K562 (cell line): ENCODE data around the gene RPL22. TPM values are rescaled to one million over a fixed set of nuclear protein-coding genes. Genes with fewer than 3 reads are reported as not detected.

ENCODE experiments used
- CREBBP ChIP-seq: IDR thresholded peaks from one replicate; pipeline ENCODE4 v1.6.1; 2012; ENCODE audit warnings: low read depth, mild to moderate bottlenecking, control low read depth, inconsistent platforms, low read length
- GMEB1 ChIP-seq: fragments of 250-450 bp; sonication (Bioruptor Pico); IDR thresholded peaks from 2 replicates; pipeline ENCODE4 v1.4.0; 2020; ENCODE audit warnings: mild to moderate bottlenecking
- KLF13 ChIP-seq: fragments of 450-650 bp; IDR thresholded peaks from 2 replicates; pipeline ENCODE4 v1.6.1; 2016; ENCODE audit warnings: missing genetic modification characterization, low read depth, mild to moderate bottlenecking, missing compliant biosample characterization, moderate library complexity, borderline replicate concordance
- MYBL2 ChIP-seq, 2 experiments: fragments of 450-650 bp in 1 of 2; sonication (generic) in 1 of 2; formaldehyde crosslinking in 1 of 2; IDR thresholded peaks; 2 replicates each; pipeline versions ENCODE4 v1.6.1 to v1.8.1; 2017 to 2022; ENCODE audit warnings: borderline replicate concordance in 1 of 2, inconsistent platforms in 1 of 2, low read depth in 1 of 2, mild to moderate bottlenecking in 1 of 2, missing genetic modification reagents in 1 of 2, moderate library complexity in 1 of 2
- PML ChIP-seq: IDR thresholded peaks from 2 replicates; pipeline ENCODE4 v1.6.1; 2012; ENCODE audit warnings: low read length, inconsistent platforms
- POLR2A ChIP-seq: fragments of 450-650 bp; conservative IDR thresholded peaks from 2 replicates; pipeline ENCODE4 v1.6.1; 2016
- RBM34 ChIP-seq: fragments of 200-400 bp; formaldehyde crosslinking; IDR thresholded peaks from 2 replicates; pipeline ENCODE4 v1.6.1; 2018; ENCODE audit warnings: low read length, borderline replicate concordance; ENCODE audit not compliant: insufficient read depth
- RHOXF2B ChIP-seq: fragments of 250-450 bp; sonication (Bioruptor Pico); conservative IDR thresholded peaks from 2 replicates; pipeline ENCODE4 v1.5.1; 2021
- SMARCE1 ChIP-seq: fragments of 450-650 bp; IDR thresholded peaks from 2 replicates; pipeline ENCODE4 v1.7.1; 2016; ENCODE audit warnings: mild to moderate bottlenecking
- ZBTB40 ChIP-seq, 2 experiments: fragments of 450-650 bp in 1 of 2; sonication (generic) in 1 of 2; formaldehyde crosslinking in 1 of 2; IDR thresholded peaks; 2 replicates each; pipeline versions ENCODE4 v1.7.1 to v1.9.0; 2016 to 2022; ENCODE audit warnings: inconsistent platforms in 1 of 2, mild to moderate bottlenecking in 1 of 2, missing genetic modification reagents in 1 of 2
- ZNF699 ChIP-seq: fragments of 250-450 bp; sonication (Bioruptor Pico); IDR thresholded peaks from 2 replicates; pipeline ENCODE4 v1.8.0; 2021; ENCODE audit warnings: mild to moderate bottlenecking, moderate library complexity; ENCODE audit not compliant: insufficient replicate concordance
- polyA plus RNA-seq, 8 experiments: library from polyadenylated mRNA; depleted of rRNA in 4 of 8; stranded (reverse) in 5 of 8; unstranded in 3 of 8; fragments of >200 nt; fragmentation: Nextera tagmentation in 2 of 8; fragmentation: Illumina TruSeq in 1 of 8; extraction: Ambion mirVana in 2 of 8; extraction: Trizol in 1 of 8; gene quantifications; 2 replicates each; pipeline versions ENCODE4 v1.2.1 to v1.2.3, GENCODE V29; 2011 to 2014; ENCODE audit warnings: inconsistent platforms in 1 of 8, missing spikeins in 1 of 8
- total RNA-seq, 7 experiments: library from RNA; depleted of rRNA in 6 of 7; stranded (reverse); fragments of >200 nt in 6 of 7; fragmentation: Illumina TruSeq in 2 of 7; extraction: Trizol in 2 of 7; gene quantifications; 2 replicates each; pipeline versions ENCODE4 v1.2.1 to v1.2.3, GENCODE V29; 2011 to 2021; ENCODE audit warnings: low replicate concordance in 1 of 7
- TF ChIP-seq, protein P1 (sequence below): fragments of 450-650 bp; formaldehyde crosslinking; IDR thresholded peaks from 2 replicates; pipeline ENCODE4 v1.4.0; 2020; ENCODE audit warnings: mild to moderate bottlenecking, mixed read lengths

The RPL22 gene
- total and polyA plus RNA-seq, 9 of the 15 experiments (the other 6 are each of a cell fraction or from before 2014, with no cell fraction given), result 467 to 1,165 (median 607) TPM

DNA sequence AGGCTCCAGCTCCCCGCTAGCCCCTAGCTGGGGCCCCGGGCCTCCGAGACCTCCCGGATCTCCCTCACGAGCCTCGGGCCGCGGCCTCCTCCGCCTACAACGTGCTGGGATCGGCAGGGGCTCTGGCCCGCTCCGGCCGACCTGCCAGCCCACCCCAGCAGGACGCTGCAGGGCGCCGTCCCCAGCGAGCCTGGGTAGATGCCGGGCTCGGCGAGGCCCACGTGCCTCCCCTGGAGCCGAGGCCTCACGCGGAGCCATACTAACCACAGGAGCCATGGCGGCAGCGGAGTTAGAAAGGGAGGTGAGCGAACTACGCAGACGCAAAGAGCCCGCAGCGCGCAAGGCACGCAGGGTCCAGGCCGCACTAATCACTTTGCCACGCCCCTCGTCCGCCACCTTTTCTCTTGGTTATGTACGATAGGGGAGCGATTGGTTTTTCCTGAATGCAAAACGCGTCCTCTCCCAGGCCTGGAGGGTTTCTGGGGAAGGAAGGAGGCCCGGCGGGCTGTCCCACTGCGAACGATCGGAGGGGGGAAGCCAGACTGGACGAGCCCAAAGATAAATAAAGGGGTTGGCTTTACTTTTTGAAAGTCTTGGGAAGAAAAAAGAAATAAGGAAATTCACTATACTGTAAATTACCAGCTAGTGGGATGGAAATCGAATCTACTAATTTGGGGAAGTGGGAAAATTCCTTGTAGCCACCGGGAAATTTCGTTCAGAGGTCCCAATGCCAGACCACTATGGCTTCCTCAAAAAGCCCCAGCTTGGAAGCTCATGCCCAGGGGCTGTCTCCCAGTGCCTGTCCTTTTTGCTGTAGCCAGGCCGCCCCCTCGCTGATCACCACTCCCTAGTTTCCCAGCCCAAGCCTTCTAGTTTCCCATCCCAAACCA lies at the start of gene RPL22 (continued):
- TF ChIP-seq, protein P1, sequence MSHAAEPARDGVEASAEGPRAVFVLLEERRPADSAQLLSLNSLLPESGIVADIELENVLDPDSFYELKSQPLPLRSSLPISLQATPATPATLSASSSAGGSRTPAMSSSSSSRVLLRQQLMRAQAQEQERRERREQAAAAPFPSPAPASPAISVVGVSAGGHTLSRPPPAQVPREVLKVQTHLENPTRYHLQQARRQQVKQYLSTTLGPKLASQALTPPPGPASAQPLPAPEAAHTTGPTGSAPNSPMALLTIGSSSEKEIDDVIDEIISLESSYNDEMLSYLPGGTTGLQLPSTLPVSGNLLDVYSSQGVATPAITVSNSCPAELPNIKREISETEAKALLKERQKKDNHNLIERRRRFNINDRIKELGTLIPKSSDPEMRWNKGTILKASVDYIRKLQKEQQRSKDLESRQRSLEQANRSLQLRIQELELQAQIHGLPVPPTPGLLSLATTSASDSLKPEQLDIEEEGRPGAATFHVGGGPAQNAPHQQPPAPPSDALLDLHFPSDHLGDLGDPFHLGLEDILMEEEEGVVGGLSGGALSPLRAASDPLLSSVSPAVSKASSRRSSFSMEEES, result no peak
- TF ChIP-seq CREBBP, result no peak
- 0 out of 2 replicates have a peak, but pooled peaks have one; percentile 52 for TF ChIP-seq SMARCE1
- no peak for TF ChIP-seq ZNF699 (CRISPR knock-in tag)
- no peak for TF ChIP-seq RBM34
- peak; percentile 88 for TF ChIP-seq PML
- peak; percentile 97 for TF ChIP-seq KLF13 (tag)
- peak; percentile 98 for TF ChIP-seq GMEB1
- TF ChIP-seq RHOXF2B (CRISPR knock-in tag), result no peak
- peak; percentile 98 for TF ChIP-seq POLR2A
- TF ChIP-seq ZBTB40 (IDR thresholded peaks at IDR 0.05), result no peak
- TF ChIP-seq ZBTB40 (CRISPR knock-in tag; IDR thresholded peaks at IDR 0.05), result no peak
- no peak for TF ChIP-seq MYBL2 (IDR thresholded peaks at IDR 0.05; ENCODE audit: low read depth)
- no peak for TF ChIP-seq MYBL2 (CRISPR knock-in tag; IDR thresholded peaks at IDR 0.05; ENCODE audit: borderline replicate concordance)
